Neural progenitor cell (in vitro differentiated cells): ENCODE data around the gene MYO1D.

Source experiments
- EZH2 ChIP-seq: fragments of 200-600 bp; sonication (generic); IDR thresholded peaks from 2 replicates; pipeline ENCODE4 v1.6.1; 2017; ENCODE audit warnings: antibody characterized with exemption, mild to moderate bottlenecking, moderate library complexity
- EZH2phosphoT487 ChIP-seq: fragments of 200-600 bp; sonication (generic); IDR thresholded peaks from 2 replicates; pipeline ENCODE4 v1.6.1; 2017; ENCODE audit warnings: antibody characterized with exemption
- TF ChIP-seq, protein P1 (sequence below): fragments of 200-600 bp; sonication (generic); IDR thresholded peaks from 2 replicates; pipeline ENCODE4 v1.5.1; 2017; ENCODE audit warnings: antibody characterized with exemption, mild to moderate bottlenecking

- TF ChIP-seq EZH2phosphoT487: no peak
- TF ChIP-seq, protein P1, sequence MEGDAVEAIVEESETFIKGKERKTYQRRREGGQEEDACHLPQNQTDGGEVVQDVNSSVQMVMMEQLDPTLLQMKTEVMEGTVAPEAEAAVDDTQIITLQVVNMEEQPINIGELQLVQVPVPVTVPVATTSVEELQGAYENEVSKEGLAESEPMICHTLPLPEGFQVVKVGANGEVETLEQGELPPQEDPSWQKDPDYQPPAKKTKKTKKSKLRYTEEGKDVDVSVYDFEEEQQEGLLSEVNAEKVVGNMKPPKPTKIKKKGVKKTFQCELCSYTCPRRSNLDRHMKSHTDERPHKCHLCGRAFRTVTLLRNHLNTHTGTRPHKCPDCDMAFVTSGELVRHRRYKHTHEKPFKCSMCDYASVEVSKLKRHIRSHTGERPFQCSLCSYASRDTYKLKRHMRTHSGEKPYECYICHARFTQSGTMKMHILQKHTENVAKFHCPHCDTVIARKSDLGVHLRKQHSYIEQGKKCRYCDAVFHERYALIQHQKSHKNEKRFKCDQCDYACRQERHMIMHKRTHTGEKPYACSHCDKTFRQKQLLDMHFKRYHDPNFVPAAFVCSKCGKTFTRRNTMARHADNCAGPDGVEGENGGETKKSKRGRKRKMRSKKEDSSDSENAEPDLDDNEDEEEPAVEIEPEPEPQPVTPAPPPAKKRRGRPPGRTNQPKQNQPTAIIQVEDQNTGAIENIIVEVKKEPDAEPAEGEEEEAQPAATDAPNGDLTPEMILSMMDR: no peak
- TF ChIP-seq EZH2: no peak
These were observed 384.2 kb downstream of the MYO1D start for GRCh38 chr17:32492648-32493289.
